Hepatocyte (in vitro differentiated cells): ENCODE measurements around the gene APIP. TPM values are rescaled to one million over a fixed set of nuclear protein-coding genes. Genes with fewer than 3 reads are reported as not detected.

Source experiments
- DNase-seq: peaks from one replicate; pipeline ENCODE4 v3.0.0-alpha.2; 2016; ENCODE audit warnings: low spot score
- H2AFZ ChIP-seq: fragments of 200-600 bp; sonication (generic); 2 replicates; pipeline ENCODE4 v1.6.0; 2016; ENCODE audit warnings: antibody characterized with exemption, mild to moderate bottlenecking
- H3K27ac ChIP-seq: fragments of 200-600 bp; sonication (generic); 2 replicates; pipeline ENCODE4 v1.5.1; 2016; ENCODE audit warnings: mild to moderate bottlenecking
- H3K27me3 ChIP-seq: fragments of 200-600 bp; sonication (generic); 2 replicates; pipeline ENCODE4 v1.6.1; 2016
- H3K36me3 ChIP-seq: fragments of 200-600 bp; sonication (generic); replicated peaks from 2 replicates; pipeline ENCODE4 v1.5.1; 2016; ENCODE audit warnings: low read depth; ENCODE audit not compliant: insufficient read depth
- H3K4me1 ChIP-seq: fragments of 200-600 bp; sonication (generic); 2 replicates; pipeline ENCODE4 v1.5.1; 2016; ENCODE audit warnings: mild to moderate bottlenecking, moderate library complexity; ENCODE audit not compliant: insufficient read depth
- H3K4me2 ChIP-seq: fragments of 200-600 bp; sonication (generic); 2 replicates; pipeline ENCODE4 v1.6.0; 2016
- H3K4me3 ChIP-seq: fragments of 200-600 bp; sonication (generic); 2 replicates; pipeline ENCODE4 v1.5.1; 2016; ENCODE audit warnings: mild to moderate bottlenecking
- H3K79me2 ChIP-seq: fragments of 200-600 bp; sonication (generic); 2 replicates; pipeline ENCODE4 v1.6.0; 2017; ENCODE audit warnings: mild to moderate bottlenecking
- H3K9me2 ChIP-seq: fragments of 200-600 bp; sonication (generic); replicated peaks from 2 replicates; pipeline ENCODE4 v1.6.0; 2017; ENCODE audit warnings: mild to moderate bottlenecking; ENCODE audit not compliant: insufficient read depth
- H3K9me3 ChIP-seq: fragments of 200-600 bp; sonication (generic); 2 replicates; pipeline ENCODE4 v1.5.1; 2016; ENCODE audit warnings: low read depth, mild to moderate bottlenecking
- H4K20me1 ChIP-seq: fragments of 200-600 bp; sonication (generic); 2 replicates; pipeline ENCODE4 v1.6.0; 2016; ENCODE audit warnings: mild to moderate bottlenecking; ENCODE audit not compliant: insufficient read depth, poor library complexity, severe bottlenecking
- CTCF ChIP-seq: fragments of 200-600 bp; sonication (generic); IDR thresholded peaks from 2 replicates; pipeline ENCODE4 v1.5.1; 2016; ENCODE audit warnings: antibody characterized with exemption, mild to moderate bottlenecking; ENCODE audit not compliant: poor library complexity
- EZH2 ChIP-seq: fragments of 200-600 bp; sonication (generic); IDR thresholded peaks from 2 replicates; pipeline ENCODE4 v1.6.1; 2016; ENCODE audit warnings: antibody characterized with exemption, mild to moderate bottlenecking, borderline replicate concordance
- EZH2phosphoT487 ChIP-seq: fragments of 200-600 bp; sonication (generic); IDR thresholded peaks from one replicate; pipeline ENCODE4 v1.6.1; 2018; ENCODE audit warnings: antibody characterized with exemption, mild to moderate bottlenecking, low read depth, moderate library complexity; ENCODE audit not compliant: unreplicated experiment, severe bottlenecking
- WGBS: methylation state at CpG from one replicate; pipeline ENCODE4 v1.1.6; 2016; ENCODE audit warnings: low lambda C conversion rate; ENCODE audit errors: missing lambda C conversion rate; 5-methylcytosine and 5-hydroxymethylcytosine counted together
- polyA plus RNA-seq: library from polyadenylated mRNA; unstranded; fragments of >200 nt; fragmentation: Nextera tagmentation; extraction: Ambion mirVana; gene quantifications from 2 replicates; pipeline ENCODE4 v1.2.1, GENCODE V29; 2016
- total RNA-seq: library from RNA; depleted of rRNA; stranded (reverse); fragments of >200 nt; gene quantifications from 2 replicates; pipeline ENCODE4 v1.2.3, GENCODE V29; 2014

Gene APIP
- total and polyA plus RNA-seq, 2 experiments from 2014 or later, result 25.9 to 26.8 TPM

- Histone ChIP-seq H3K36me3 (no peaks in the 10 kb centered on the region), H3K4me3 (no peak overlapping the region), H3K9me3 (no peaks in the 10 kb centered on the region), H2AFZ (no peak overlapping the region), H4K20me1 (no peaks in the 10 kb centered on the region), H3K27me3 (no peaks in the 10 kb centered on the region), H3K79me2 (no peaks in the 10 kb centered on the region), H3K4me1 (peaks cover 4% of the 10 kb centered on the region), H3K27ac (no peak overlapping the region), H3K9me2 (no peaks in the 10 kb centered on the region), H3K4me2 (no peak overlapping the region)
- 62% methylated on average over 2 of the region's 2 CpGs for WGBS
- no peak for TF ChIP-seq EZH2phosphoT487
- no peak for TF ChIP-seq EZH2
- no peak for TF ChIP-seq CTCF
- no peak for DNase-seq
Measured at GRCh38 chr11:34859496-34859895, 56.7 kb downstream of the APIP start.

- no peaks in the 10 kb centered on the region for H4K20me1 ChIP-seq
- 71% methylated on average over 2 of the region's 2 CpGs for WGBS
Measured at GRCh38 chr11:34857463-34857862, 58.7 kb downstream of the APIP start.

GRCh38 chr11:34856251-34856650, 59.9 kb downstream of the APIP start:
- no peaks in the 10 kb centered on the region for H4K20me1 ChIP-seq
- H3K4me1 ChIP-seq, result peaks cover 9% of the 10 kb centered on the region
- no peak overlapping the region for H3K4me3 ChIP-seq
- no peak for DNase-seq
- H3K4me2 ChIP-seq, result no peak overlapping the region
- no peaks in the 10 kb centered on the region for H3K9me3 ChIP-seq
- TF ChIP-seq CTCF (no peak), EZH2 (no peak), EZH2phosphoT487 (no peak)
- H3K9me2 ChIP-seq, result no peaks in the 10 kb centered on the region
- WGBS, result 73% methylated on average over 1 of the region's 1 CpG
- H3K27ac ChIP-seq, result peak overlapping the region; percentile 86
- H3K79me2 ChIP-seq, result no peaks in the 10 kb centered on the region
- no peaks in the 10 kb centered on the region for H3K27me3 ChIP-seq
- no peaks in the 10 kb centered on the region for H3K36me3 ChIP-seq
- H2AFZ ChIP-seq, result no peak overlapping the region

More at GRCh38 chr11:34857463-34857862, 58.7 kb downstream of the APIP start:
- no peak overlapping the region for H3K4me3 ChIP-seq
- TF ChIP-seq CTCF (no peak), EZH2 (no peak), EZH2phosphoT487 (no peak)
- H3K9me2 ChIP-seq, result no peaks in the 10 kb centered on the region
- no peaks in the 10 kb centered on the region for H3K36me3 ChIP-seq
- H3K79me2 ChIP-seq, result no peaks in the 10 kb centered on the region
- peaks cover 9% of the 10 kb centered on the region for H3K4me1 ChIP-seq
- H3K27ac ChIP-seq, result no peak overlapping the region
- DNase-seq, result no peak
- no peak overlapping the region for H3K4me2 ChIP-seq
- H3K9me3 ChIP-seq, result no peaks in the 10 kb centered on the region
- H2AFZ ChIP-seq, result no peak overlapping the region
- H3K27me3 ChIP-seq, result no peaks in the 10 kb centered on the region

GRCh38 chr11:34855754-34856095, 60.5 kb downstream of the APIP start:
- no peak for DNase-seq
- Histone ChIP-seq H2AFZ (no peak overlapping the region), H3K27me3 (no peaks in the 10 kb centered on the region), H3K4me2 (no peak overlapping the region), H3K79me2 (no peaks in the 10 kb centered on the region), H3K36me3 (no peaks in the 10 kb centered on the region), H3K9me3 (no peaks in the 10 kb centered on the region), H3K4me1 (peaks cover 9% of the 10 kb centered on the region), H4K20me1 (no peaks in the 10 kb centered on the region), H3K4me3 (no peak overlapping the region), H3K9me2 (no peaks in the 10 kb centered on the region), H3K27ac (peak overlapping the region; percentile 86)
- 85% methylated on average over 3 of the region's 3 CpGs for WGBS
- TF ChIP-seq EZH2phosphoT487, result no peak
- TF ChIP-seq EZH2, result no peak
- TF ChIP-seq CTCF, result no peak
